ENCODE measurements around the gene LRFN5. TPM values are rescaled to one million over a fixed set of nuclear protein-coding genes. Genes with fewer than 3 reads are reported as not detected.

The LRFN5 gene
- total RNA-seq = 4.9 and 14.7 TPM in 2 replicates

GRCh38 chr14:41606532-41607303, at the start of gene LRFN5:
Gene LRFN5 (plus strand): TSS chr14:41606876.

Measured in epithelial cell of alveolus of lung (primary cell).